Trophoblast cell (in vitro differentiated cells and primary cell): ENCODE measurements around the gene KIAA0930.

Source experiments
- DNase-seq, 2 donors: peaks; one replicate each; pipeline ENCODE4 v3.0.0-alpha.2; 2016
- H2AFZ ChIP-seq: 2 replicates; pipeline ENCODE4 v1.6.1; 2013; ENCODE audit warnings: low read length, moderate library complexity, mild to moderate bottlenecking; ENCODE audit not compliant: insufficient read depth, poor library complexity
- H2AK5ac ChIP-seq: 2 replicates; pipeline ENCODE4 v1.6.1; 2013; ENCODE audit warnings: mild to moderate bottlenecking, low read length
- H2BK120ac ChIP-seq: 2 replicates; pipeline ENCODE4 v1.6.1; 2013; ENCODE audit warnings: low read length, mild to moderate bottlenecking, moderate library complexity; ENCODE audit not compliant: insufficient read depth, poor library complexity
- H2BK12ac ChIP-seq: 2 replicates; pipeline ENCODE4 v1.6.1; 2013; ENCODE audit warnings: mild to moderate bottlenecking, low read length, moderate library complexity
- H2BK5ac ChIP-seq: 2 replicates; pipeline ENCODE4 v1.6.1; 2013; ENCODE audit warnings: low read length, low read depth, moderate library complexity, mild to moderate bottlenecking; ENCODE audit not compliant: poor library complexity
- H3K14ac ChIP-seq: 2 replicates; pipeline ENCODE4 v1.6.1; 2013; ENCODE audit warnings: mild to moderate bottlenecking, low read length
- H3K18ac ChIP-seq: 2 replicates; pipeline ENCODE4 v1.6.1; 2013; ENCODE audit warnings: mild to moderate bottlenecking, low read length
- H3K23ac ChIP-seq: 2 replicates; pipeline ENCODE4 v1.6.1; 2013; ENCODE audit warnings: low read length
- H3K27ac ChIP-seq: 2 replicates; pipeline ENCODE4 v1.5.1; 2013; ENCODE audit warnings: low read depth, mild to moderate bottlenecking, inconsistent platforms, low read length, moderate library complexity
- H3K27me3 ChIP-seq: 2 replicates; pipeline ENCODE4 v1.6.1; 2013; ENCODE audit warnings: inconsistent platforms, mild to moderate bottlenecking, low read length, moderate library complexity; ENCODE audit not compliant: insufficient read depth
- H3K36me3 ChIP-seq, 2 experiments: 1 replicate in 1 of 2; 2 replicates in 1 of 2; pipeline ENCODE4 v1.6.1; 2013; ENCODE audit warnings: low read length in 2 of 2, mild to moderate bottlenecking in 2 of 2, moderate library complexity in 1 of 2; ENCODE audit not compliant: insufficient read depth in 2 of 2, control insufficient read depth in 1 of 2
- H3K4ac ChIP-seq: 2 replicates; pipeline ENCODE4 v1.6.1; 2013; ENCODE audit warnings: low read depth, mild to moderate bottlenecking, low read length, moderate library complexity
- H3K4me1 ChIP-seq, 2 experiments: 1 replicate in 1 of 2; 2 replicates in 1 of 2; pipeline ENCODE4 v1.6.1; 2013; ENCODE audit warnings: low read length in 2 of 2, mild to moderate bottlenecking in 2 of 2, moderate library complexity in 1 of 2; ENCODE audit not compliant: insufficient read depth in 2 of 2, control insufficient read depth in 1 of 2
- H3K4me2 ChIP-seq: 2 replicates; pipeline ENCODE4 v1.6.1; 2013; ENCODE audit warnings: inconsistent platforms, mild to moderate bottlenecking, low read length, moderate library complexity
- H3K4me3 ChIP-seq: 2 replicates; pipeline ENCODE4 v1.5.1; 2013; ENCODE audit warnings: mild to moderate bottlenecking, low read depth, low read length, inconsistent platforms
- H3K79me1 ChIP-seq: one replicate; pipeline ENCODE4 v1.6.1; 2013; ENCODE audit warnings: low read length
- H3K79me2 ChIP-seq: 2 replicates; pipeline ENCODE4 v1.6.1; 2013; ENCODE audit warnings: low read length, mild to moderate bottlenecking; ENCODE audit not compliant: control insufficient read depth, insufficient read depth, poor library complexity
- H3K9ac ChIP-seq: 2 replicates; pipeline ENCODE4 v1.6.1; 2013; ENCODE audit warnings: mild to moderate bottlenecking, low read length
- H3K9me3 ChIP-seq: 2 replicates; pipeline ENCODE4 v1.6.1; 2013; ENCODE audit warnings: low read depth, mild to moderate bottlenecking, control low read depth, inconsistent platforms, low read length; ENCODE audit not compliant: insufficient read depth
- H4K12ac ChIP-seq: 2 replicates; pipeline ENCODE4 v1.6.1; 2013; ENCODE audit warnings: low read depth, mild to moderate bottlenecking, low read length, moderate library complexity
- H4K8ac ChIP-seq: 2 replicates; pipeline ENCODE4 v1.6.1; 2013; ENCODE audit warnings: low read depth, mild to moderate bottlenecking, low read length, moderate library complexity
- H4K91ac ChIP-seq: one replicate; pipeline ENCODE4 v1.6.1; 2013; ENCODE audit warnings: low read depth, mild to moderate bottlenecking, low read length, moderate library complexity
- WGBS: extraction: QIAGEN DNeasy Blood & Tissue Kit; methylation state at CpG from one replicate; pipeline ENCODE4 v1.1.7; 2013; ENCODE audit warnings: missing lambda C conversion rate; ENCODE audit not compliant: insufficient read length, insufficient coverage; ENCODE audit errors: extremely low coverage; 5-methylcytosine and 5-hydroxymethylcytosine counted together

Gene KIAA0930

DNA sequence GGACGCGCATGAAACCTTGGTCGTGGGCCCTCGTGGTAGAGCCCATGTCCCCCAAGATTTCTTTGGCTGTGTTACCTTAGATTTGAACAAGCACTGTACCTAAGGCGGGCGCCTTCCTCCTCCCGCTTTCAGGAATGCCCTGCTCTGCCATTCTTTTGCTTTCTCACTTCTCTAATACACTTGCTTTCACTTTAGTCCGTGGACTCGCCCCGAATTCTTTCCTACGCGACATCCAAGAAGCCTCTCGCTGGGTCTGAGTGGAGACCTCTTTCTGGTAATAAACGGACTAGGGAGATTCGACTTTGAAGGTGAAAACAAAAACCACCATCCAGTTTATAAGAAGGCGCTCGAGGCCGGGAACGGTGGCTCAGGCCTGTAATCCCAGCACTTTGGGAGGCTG, 78.2 kb downstream of the KIAA0930 start:
- Histone ChIP-seq H3K79me1 (peaks cover 27% of the 10 kb centered on the region), H3K4me3 (no peak overlapping the region), H2BK12ac (no peak overlapping the region), H4K91ac (peak overlapping the region; percentile 78), H3K79me2 (peaks cover 25% of the 10 kb centered on the region), H4K12ac (peak overlapping the region; percentile 27), H3K18ac (peak overlapping the region; percentile 56), H2AK5ac (no peak overlapping the region), H4K8ac (peak overlapping the region; percentile 68), H2AFZ (no peak overlapping the region), H2BK5ac (peak overlapping the region; percentile 70), H3K23ac (no peak overlapping the region), H3K9ac (no peak overlapping the region), H3K14ac (peak overlapping the region; percentile 53), H3K9me3 (no peaks in the 10 kb centered on the region), H3K36me3 (peaks cover 3 to 4% of the 10 kb centered on the region in 2 experiments), H3K4ac (peak overlapping the region; percentile 92), H3K4me1 (peaks cover 8 to 20% of the 10 kb centered on the region in 2 experiments), H2BK120ac (peak overlapping the region; percentile 18), H3K27ac (peak overlapping the region; percentile 85), H3K27me3 (no peaks in the 10 kb centered on the region), H3K4me2 (peak overlapping the region; percentile 98)
- DNase-seq, result no peak
- no CpG with 5 or more reads among the region's 19 CpGs for WGBS

DNA sequence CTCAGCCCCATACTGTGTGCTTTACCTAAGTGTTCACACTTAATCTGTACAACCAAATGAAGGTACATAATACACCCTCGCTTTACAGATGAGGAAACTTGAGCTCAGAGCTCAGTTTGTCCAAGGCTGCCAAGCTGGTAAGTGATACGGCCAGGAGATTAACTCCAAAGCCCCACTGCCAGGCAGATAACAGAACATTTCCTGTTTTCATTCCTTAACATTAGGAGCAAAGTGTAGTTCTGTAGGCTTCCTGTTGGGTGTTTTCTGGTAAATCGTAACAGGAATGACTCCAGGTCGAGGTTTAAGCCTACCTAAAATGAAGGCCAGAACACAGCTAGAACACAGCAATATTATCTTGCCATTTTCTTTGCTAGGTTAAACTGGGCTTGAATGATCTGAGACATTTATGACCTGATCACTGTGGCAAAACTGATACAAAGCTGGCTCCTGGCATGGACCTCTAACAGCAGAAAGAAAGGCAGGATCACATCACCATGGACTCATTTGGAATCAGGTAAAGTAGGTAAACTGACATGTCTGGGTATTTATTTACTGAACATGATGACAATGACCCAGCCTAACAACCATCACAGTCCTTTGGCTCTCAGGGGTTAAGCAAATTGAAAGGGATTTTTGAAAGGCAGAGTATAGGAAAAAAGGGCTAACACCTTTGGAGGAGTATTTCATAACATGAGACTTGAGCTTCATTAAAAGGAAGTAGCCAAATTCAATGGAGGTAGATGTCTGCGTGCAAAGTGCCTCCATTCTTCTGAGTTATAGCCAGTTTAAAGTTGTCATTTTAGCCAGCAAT, 80.8 kb downstream of the KIAA0930 start:
- peaks cover 32% of the 10 kb centered on the region for H3K79me1 ChIP-seq
- H3K23ac ChIP-seq, result no peak overlapping the region
- H3K4me1 ChIP-seq, result peaks cover 18 to 25% of the 10 kb centered on the region in 2 experiments
- H4K91ac ChIP-seq, result no peak overlapping the region
- no peaks in the 10 kb centered on the region for H3K9me3 ChIP-seq
- peak overlapping the region; percentile 55 for H3K27ac ChIP-seq
- no peak overlapping the region for H3K18ac ChIP-seq
- no peak overlapping the region for H3K14ac ChIP-seq
- no peak overlapping the region for H2BK5ac ChIP-seq
- peak overlapping the region; percentile 39 for H3K4ac ChIP-seq
- H3K79me2 ChIP-seq, result peaks cover 18% of the 10 kb centered on the region
- H4K8ac ChIP-seq, result peak overlapping the region; percentile 53
- H3K36me3 ChIP-seq, result peaks cover 3 to 7% of the 10 kb centered on the region in 2 experiments
- H2AFZ ChIP-seq, result no peak overlapping the region
- H3K4me3 ChIP-seq, result no peak overlapping the region
- no peaks in the 10 kb centered on the region for H3K27me3 ChIP-seq
- H2AK5ac ChIP-seq, result no peak overlapping the region
- H3K4me2 ChIP-seq, result no peak overlapping the region
- no peak overlapping the region for H3K9ac ChIP-seq
- no peak overlapping the region for H4K12ac ChIP-seq
- peak overlapping the region; percentile 18 for H2BK120ac ChIP-seq
- no peak overlapping the region for H2BK12ac ChIP-seq
- peak in 1 of 2 donors; percentile 52 for DNase-seq
- WGBS, result no CpG with 5 or more reads among the region's 5 CpGs

DNA sequence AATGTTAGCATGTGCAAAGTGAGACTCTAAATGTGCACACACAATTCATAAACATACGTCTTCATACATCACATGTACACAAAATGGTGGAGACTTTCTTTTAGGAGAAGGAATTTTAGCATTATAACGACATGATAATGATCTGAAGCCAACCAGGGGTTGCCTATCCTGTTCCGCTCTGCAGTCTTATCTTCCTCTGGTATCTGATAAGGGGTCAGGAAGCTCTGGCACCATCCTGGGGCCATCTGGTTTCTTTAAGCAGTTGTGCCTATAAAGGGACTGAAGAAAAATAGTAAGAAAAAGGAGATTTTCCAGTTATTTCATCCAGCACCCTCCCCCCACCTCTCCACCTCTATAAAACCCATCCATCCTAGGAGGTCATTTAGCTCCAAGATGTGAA, 82.8 kb downstream of the KIAA0930 start:
- H3K9me3 ChIP-seq, result no peaks in the 10 kb centered on the region
- peaks cover 18% of the 10 kb centered on the region for H3K79me1 ChIP-seq
- H2BK120ac ChIP-seq, result peak overlapping the region; percentile 58
- no peak overlapping the region for H4K8ac ChIP-seq
- no peak overlapping the region for H2BK12ac ChIP-seq
- no peak overlapping the region for H2AK5ac ChIP-seq
- H3K23ac ChIP-seq, result no peak overlapping the region
- H3K4ac ChIP-seq, result no peak overlapping the region
- no peak overlapping the region for H3K4me3 ChIP-seq
- H3K27ac ChIP-seq, result peak overlapping the region; percentile 69
- H3K14ac ChIP-seq, result no peak overlapping the region
- H3K36me3 ChIP-seq, result peaks cover 3 to 7% of the 10 kb centered on the region in 2 experiments
- H2AFZ ChIP-seq, result no peak overlapping the region
- no CpG with 5 or more reads among the region's 3 CpGs for WGBS
- DNase-seq, result peak; percentile 25 to 80
- H3K18ac ChIP-seq, result no peak overlapping the region
- no peak overlapping the region for H3K4me2 ChIP-seq
- peak overlapping the region; percentile 31 for H4K91ac ChIP-seq
- H3K9ac ChIP-seq, result no peak overlapping the region
- H2BK5ac ChIP-seq, result no peak overlapping the region
- H3K27me3 ChIP-seq, result no peaks in the 10 kb centered on the region
- peaks cover 3% of the 10 kb centered on the region for H3K79me2 ChIP-seq
- no peak overlapping the region for H4K12ac ChIP-seq
- H3K4me1 ChIP-seq, result peaks cover 18 to 31% of the 10 kb centered on the region in 2 experiments

DNA sequence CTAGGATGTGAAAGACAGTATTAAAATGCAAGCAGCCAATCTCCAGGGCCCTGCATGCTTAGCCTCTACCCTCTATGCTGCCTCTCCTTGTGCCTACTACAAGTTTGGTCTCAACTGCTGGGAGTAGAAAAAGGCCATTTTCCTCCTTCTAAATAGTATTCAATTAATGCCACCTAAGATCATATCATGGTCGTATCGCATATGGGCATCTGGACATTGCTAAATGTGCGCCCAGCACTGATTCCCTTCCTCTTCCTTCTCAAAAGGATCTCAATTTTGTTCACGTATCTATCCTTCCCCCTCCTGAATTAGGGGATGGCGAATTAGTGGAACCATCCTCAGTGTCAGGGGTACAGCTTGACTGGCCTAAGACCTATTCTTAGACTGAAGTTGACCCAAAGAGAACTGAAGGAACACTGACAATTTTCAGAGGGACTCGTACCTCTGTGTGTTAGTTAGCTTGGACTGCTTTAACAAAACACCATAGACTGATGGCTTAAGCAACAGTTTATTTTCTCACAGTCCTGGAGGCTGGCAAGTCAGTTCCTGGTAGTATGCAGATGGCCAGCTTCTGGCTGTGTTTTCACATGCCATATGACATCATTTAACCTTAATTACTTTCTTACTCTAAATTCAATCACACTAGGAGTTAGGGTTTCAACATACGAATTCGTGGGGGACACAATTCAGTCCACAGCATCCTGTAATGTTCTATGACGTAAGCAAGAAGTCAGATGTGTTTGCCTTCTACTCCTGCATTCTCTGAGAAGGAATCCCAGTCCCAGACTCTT, 85.4 kb downstream of the KIAA0930 start:
- Histone ChIP-seq H3K4me3 (no peak overlapping the region), H4K12ac (no peak overlapping the region), H3K9me3 (no peaks in the 10 kb centered on the region), H3K18ac (no peak overlapping the region), H3K79me1 (peaks cover 13% of the 10 kb centered on the region), H3K27ac (no peak overlapping the region), H3K79me2 (no peaks in the 10 kb centered on the region), H4K91ac (no peak overlapping the region), H3K14ac (no peak overlapping the region), H3K4me2 (no peak overlapping the region), H3K23ac (no peak overlapping the region), H2AFZ (no peak overlapping the region), H3K36me3 (peaks cover 3 to 11% of the 10 kb centered on the region in 2 experiments), H3K27me3 (no peaks in the 10 kb centered on the region), H3K4me1 (peaks cover 18 to 29% of the 10 kb centered on the region in 2 experiments), H3K4ac (no peak overlapping the region), H4K8ac (no peak overlapping the region), H2BK12ac (no peak overlapping the region), H3K9ac (no peak overlapping the region), H2AK5ac (no peak overlapping the region), H2BK120ac (no peak overlapping the region), H2BK5ac (no peak overlapping the region)
- no CpG with 5 or more reads among the region's 9 CpGs for WGBS
- DNase-seq, result peak in 1 of 2 donors; percentile 58
